GM12872 (cell line): ENCODE results near the gene SRSF12.
A peak's percentile ranks its signal among the peaks of the same experiment; 100 is the strongest.

Source experiments
- CTCF ChIP-seq: IDR thresholded peaks from 3 replicates; pipeline ENCODE4 v1.5.1; 2011; ENCODE audit warnings: low read depth, mild to moderate bottlenecking, low read length, moderate library complexity; ENCODE audit not compliant: insufficient read depth

The SRSF12 gene

GRCh38 chr6:89138173-89138572 lies 20.3 kb upstream of the SRSF12 start:
- TF ChIP-seq CTCF = no peak

GRCh38 chr6:89134723-89135122 lies 16.9 kb upstream of the SRSF12 start:
- TF ChIP-seq CTCF = no peak

GRCh38 chr6:89133981-89134380 lies 16.1 kb upstream of the SRSF12 start:
- no peak for TF ChIP-seq CTCF

GRCh38 chr6:89132057-89132456 lies 14.2 kb upstream of the SRSF12 start:
- no peak for TF ChIP-seq CTCF

- TF ChIP-seq CTCF = no peak
Measured at GRCh38 chr6:89131599-89131998, 13.7 kb upstream of the SRSF12 start.

GRCh38 chr6:89122625-89123024 lies 4.8 kb upstream of the SRSF12 start:
- TF ChIP-seq CTCF = peak; percentile 47; the same call in 2 of the 3 replicates

GRCh38 chr6:89121934-89122333 lies 4.1 kb upstream of the SRSF12 start:
- TF ChIP-seq CTCF = no peak

- no peak for TF ChIP-seq CTCF
Measured at GRCh38 chr6:89120371-89120770, 2.5 kb upstream of the SRSF12 start.
